Heart left ventricle (tissue), 13 donors: ENCODE results near the gene KATNB1.

Experiments
- POLR2A ChIP-seq, 2 donors: fragments of 450-650 bp; IDR thresholded peaks; one replicate each; pipeline ENCODE4 v1.6.1; 2017; ENCODE audit warnings: antibody characterized with exemption in 2 of 2, mild to moderate bottlenecking in 2 of 2, moderate library complexity in 2 of 2
- TF ChIP-seq, protein P1 (sequence below), 12 donors: fragments of 200-600 bp; sonication (generic) in 4 of 12; IDR thresholded peaks; one replicate each; pipeline versions ENCODE4 v1.5.0 to v1.8.0; 2018 to 2022; ENCODE audit warnings: antibody characterized with exemption in 12 of 12, mild to moderate bottlenecking in 5 of 12
- donor health status: ischemic (EF 13 %, LVEDD 7.1; RV severe dilation, severe dysfunction).
- donor health status: DM: no; HTN: yes; CAD: no.
- donor health status: DM: no; HTN: no; CAD: no.
- donor health status: ischemic (EF 25% LVEDD 6.9; RV normal size, moderate dysfunction).
- donor health status: ischemic (EF 25% LVEDD 5.7; RV mildly dilated, moderate dysfunction).
- donor health status: ischemic (EF 35%, LVEDD 5.7; RV mildly dilated, moderate dysfunction).
- donor health status: nonischemic (EF 11% LVEDD 7.7; RV severe dilation, severe dysfunction).
- donor health status: DM: yes; HTN: yes; CAD: no.
- donor health status: PGD.
- donor health status: ischemic (EF 29% LVEDD 5.4; RV normal size, mild dysfunction).
- donor health status: nonischemic (EF 23%, LVEDD 6.1; RV moderate dilation, normal function).

- no peak for TF ChIP-seq POLR2A (IDR thresholded peaks at IDR 0.05)
- TF ChIP-seq, protein P1, sequence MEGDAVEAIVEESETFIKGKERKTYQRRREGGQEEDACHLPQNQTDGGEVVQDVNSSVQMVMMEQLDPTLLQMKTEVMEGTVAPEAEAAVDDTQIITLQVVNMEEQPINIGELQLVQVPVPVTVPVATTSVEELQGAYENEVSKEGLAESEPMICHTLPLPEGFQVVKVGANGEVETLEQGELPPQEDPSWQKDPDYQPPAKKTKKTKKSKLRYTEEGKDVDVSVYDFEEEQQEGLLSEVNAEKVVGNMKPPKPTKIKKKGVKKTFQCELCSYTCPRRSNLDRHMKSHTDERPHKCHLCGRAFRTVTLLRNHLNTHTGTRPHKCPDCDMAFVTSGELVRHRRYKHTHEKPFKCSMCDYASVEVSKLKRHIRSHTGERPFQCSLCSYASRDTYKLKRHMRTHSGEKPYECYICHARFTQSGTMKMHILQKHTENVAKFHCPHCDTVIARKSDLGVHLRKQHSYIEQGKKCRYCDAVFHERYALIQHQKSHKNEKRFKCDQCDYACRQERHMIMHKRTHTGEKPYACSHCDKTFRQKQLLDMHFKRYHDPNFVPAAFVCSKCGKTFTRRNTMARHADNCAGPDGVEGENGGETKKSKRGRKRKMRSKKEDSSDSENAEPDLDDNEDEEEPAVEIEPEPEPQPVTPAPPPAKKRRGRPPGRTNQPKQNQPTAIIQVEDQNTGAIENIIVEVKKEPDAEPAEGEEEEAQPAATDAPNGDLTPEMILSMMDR (IDR thresholded peaks at IDR 0.05) = no peak
These were observed 43.1 kb downstream of the KATNB1 start for GRCh38 chr16:57778658-57779057.
